ENCODE results near the gene YARS1. TPM values are rescaled to one million over a fixed set of nuclear protein-coding genes. Genes with fewer than 3 reads are reported as not detected.

Gene YARS1
- total and polyA plus RNA-seq, 3 donors from 2014 or later, result 79.8 to 110 (median 96.6) TPM

GRCh38 chr1:32770221-32770731, 46.9 kb downstream of the YARS1 start:
- no peak for TF ChIP-seq POLR2A (IDR thresholded peaks at IDR 0.05)
- TF ChIP-seq CTCF (IDR thresholded peaks at IDR 0.05), result no peak
- WGBS, 2 donors, result 94% methylated on average over 24 to 25 of the region's 25 CpGs
- DNase-seq, result no peak
- no peaks in the 10 kb centered on the region for H3K9me3 ChIP-seq
- no peak overlapping the region for H3K4me3 ChIP-seq
- intact Hi-C loops (cut with DNase I; ENCODE audit: low total_unique reads), result no loop called here
- H3K4me1 ChIP-seq, result peaks cover 33% of the 10 kb centered on the region
- no peaks in the 10 kb centered on the region for H3K27me3 ChIP-seq
- H3K27ac ChIP-seq, result no peak overlapping the region
- no peaks in the 10 kb centered on the region for H3K36me3 ChIP-seq (ENCODE audit: low read depth, missing control alignments)

DNA sequence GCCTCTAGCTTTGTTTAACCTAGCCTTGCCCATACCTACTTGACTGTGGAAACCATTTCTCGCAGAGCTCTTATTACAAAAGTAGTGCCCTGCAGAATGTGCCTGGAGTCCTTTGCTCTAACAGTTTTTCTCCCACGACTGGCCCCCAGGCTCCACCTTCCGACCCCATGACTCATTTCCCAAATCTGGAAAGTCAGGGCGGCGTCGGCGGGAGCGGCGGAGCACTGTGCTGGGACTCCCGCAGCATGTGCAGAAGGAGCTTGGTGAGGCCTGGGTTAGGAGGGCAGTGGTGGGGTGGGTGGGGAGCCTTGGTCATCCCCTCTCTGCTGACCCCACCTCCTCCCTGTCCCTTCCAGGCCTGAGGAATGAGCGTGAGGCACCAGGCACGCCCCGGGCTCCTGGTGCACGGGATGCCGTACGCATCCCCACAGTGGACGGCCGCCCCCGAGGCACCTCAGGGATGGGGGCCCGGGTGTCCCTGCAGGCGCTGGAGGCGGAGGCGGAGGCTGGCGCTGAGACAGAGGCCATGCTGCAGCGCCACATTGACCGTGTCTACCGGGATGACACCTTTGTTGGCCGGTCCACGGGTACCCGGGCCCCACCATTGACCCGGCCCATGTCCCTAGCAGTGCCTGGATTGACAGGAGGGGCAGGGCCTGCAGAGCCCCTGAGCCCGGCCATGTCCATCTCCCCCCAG, 47.5 kb downstream of the YARS1 start:
- intact Hi-C loops (cut with DNase I; ENCODE audit: low total_unique reads), result no loop called here
- no peak for TF ChIP-seq CTCF (IDR thresholded peaks at IDR 0.05)
- no peak for TF ChIP-seq POLR2A (IDR thresholded peaks at IDR 0.05)
- H3K27me3 ChIP-seq, result no peaks in the 10 kb centered on the region
- no peaks in the 10 kb centered on the region for H3K9me3 ChIP-seq
- peaks cover 37% of the 10 kb centered on the region for H3K4me1 ChIP-seq
- DNase-seq, result no peak
- no peak overlapping the region for H3K4me3 ChIP-seq
- 83 to 85% methylated on average over 16 to 26 of the region's 32 CpGs for WGBS, 2 donors
- H3K36me3 ChIP-seq (ENCODE audit: low read depth, missing control alignments), result no peaks in the 10 kb centered on the region
- no peak overlapping the region for H3K27ac ChIP-seq

- H3K36me3 ChIP-seq (ENCODE audit: low read depth, missing control alignments), result no peaks in the 10 kb centered on the region
- peak; percentile 68 for DNase-seq
Measured at GRCh38 chr1:32768110-32768850, 48.9 kb downstream of the YARS1 start.

DNA sequence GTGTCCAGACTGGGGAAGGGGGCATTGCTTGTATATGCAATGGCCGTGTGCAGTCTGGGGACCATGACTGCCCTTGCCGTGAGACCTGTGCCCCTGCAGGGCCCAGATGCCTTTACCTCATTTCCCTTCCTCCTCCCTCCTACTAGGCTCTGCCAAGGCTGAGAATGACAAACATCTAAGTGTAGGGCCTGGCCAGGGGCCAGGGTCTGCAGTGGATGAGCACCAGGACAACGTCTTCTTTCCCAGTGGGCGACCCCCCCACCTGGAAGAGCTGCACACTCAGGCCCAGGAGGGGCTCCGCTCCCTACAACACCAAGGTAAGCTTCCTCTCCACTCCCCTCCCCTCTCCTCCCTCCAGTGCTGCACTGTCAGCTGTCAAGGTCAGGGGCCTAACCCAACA, 49.5 kb downstream of the YARS1 start:
- Histone ChIP-seq H3K27ac (peak overlapping the region; percentile 9 to 42), H3K27me3 (no peaks in the 10 kb centered on the region), H3K9me3 (no peaks in the 10 kb centered on the region), H3K36me3 (ENCODE audit: low read depth, missing control alignments) (no peaks in the 10 kb centered on the region), H3K4me1 (peaks cover 33% of the 10 kb centered on the region), H3K4me3 (no peak overlapping the region)
- 37 to 60% methylated on average over 5 of the region's 5 CpGs for WGBS, 2 donors
- intact Hi-C loops (cut with DNase I; ENCODE audit: low total_unique reads), result no loop called here
- no peak for TF ChIP-seq POLR2A (IDR thresholded peaks at IDR 0.05)
- TF ChIP-seq CTCF (IDR thresholded peaks at IDR 0.05), result no peak
- DNase-seq, result no peak

More at GRCh38 chr1:32768110-32768850, 48.9 kb downstream of the YARS1 start:
- H3K27me3 ChIP-seq, result no peaks in the 10 kb centered on the region
- no peak overlapping the region for H3K4me3 ChIP-seq
- intact Hi-C loops (cut with DNase I; ENCODE audit: low total_unique reads), result no loop called here
- no peaks in the 10 kb centered on the region for H3K9me3 ChIP-seq
- peaks cover 37% of the 10 kb centered on the region for H3K4me1 ChIP-seq
- no peak for TF ChIP-seq POLR2A (IDR thresholded peaks at IDR 0.05)
- TF ChIP-seq CTCF (IDR thresholded peaks at IDR 0.05), result no peak
- 62 to 63% methylated on average over 16 of the region's 16 CpGs for WGBS, 2 donors
- peak overlapping the region; percentile 9 to 42 for H3K27ac ChIP-seq
